GM21576 (cell line): Measurements from ENCODE around the gene MTNR1B.

Experiments
- ATAC-seq: cut with Tn5 transposase; IDR thresholded peaks from one replicate; pipeline ENCODE4 v1.9.1; 2021; ENCODE audit warnings: mild to moderate bottlenecking, moderate library complexity; ENCODE audit not compliant: unreplicated experiment

The MTNR1B gene

GRCh38 chr11:92969634-92970347, at the start of gene MTNR1B:
MTNR1B (plus strand) TSS chr11:92969651; CDS start chr11:92969726, 75 bp downstream.
- ATAC-seq, result no peak

GRCh38 chr11:92920331-92920730, 49.1 kb upstream of the MTNR1B start:
- ATAC-seq, result no peak

- ATAC-seq, result no peak
Observed at GRCh38 chr11:92922731-92923130, 46.7 kb upstream of the MTNR1B start.

- no peak for ATAC-seq
Observed at GRCh38 chr11:92929246-92929645, 40.2 kb upstream of the MTNR1B start.

GRCh38 chr11:92929653-92930052, 39.8 kb upstream of the MTNR1B start:
- no peak for ATAC-seq

GRCh38 chr11:92931746-92932422, 37.6 kb upstream of the MTNR1B start:
- no peak for ATAC-seq

- no peak for ATAC-seq
Observed at GRCh38 chr11:92939305-92939704, 30.1 kb upstream of the MTNR1B start.

GRCh38 chr11:92941676-92942571, 27.5 kb upstream of the MTNR1B start:
- ATAC-seq, result no peak

GRCh38 chr11:92946707-92947106, 22.7 kb upstream of the MTNR1B start:
- ATAC-seq, result no peak

- ATAC-seq, result no peak
Observed at GRCh38 chr11:92948116-92948515, 21.3 kb upstream of the MTNR1B start.

- ATAC-seq, result no peak
Observed at GRCh38 chr11:92954003-92954402, 15.4 kb upstream of the MTNR1B start.

- ATAC-seq, result no peak
Observed at GRCh38 chr11:92955860-92956259, 13.6 kb upstream of the MTNR1B start.

GRCh38 chr11:92960886-92961285, 8.6 kb upstream of the MTNR1B start:
- no peak for ATAC-seq

GRCh38 chr11:92962446-92962845, 7.0 kb upstream of the MTNR1B start:
- ATAC-seq, result no peak

- no peak for ATAC-seq
Observed at GRCh38 chr11:92964471-92964870, 5.0 kb upstream of the MTNR1B start.

- no peak for ATAC-seq
Observed at GRCh38 chr11:92965196-92965595, 4.3 kb upstream of the MTNR1B start.

- ATAC-seq, result no peak
Observed at GRCh38 chr11:92967178-92967577, 2.3 kb upstream of the MTNR1B start.

- no peak for ATAC-seq
Observed at GRCh38 chr11:92967867-92968266, 1.6 kb upstream of the MTNR1B start.

GRCh38 chr11:92969293-92969633, 188 bp upstream of the MTNR1B start:
- no peak for ATAC-seq

- ATAC-seq, result no peak
Observed at GRCh38 chr11:92972248-92972647, 2.8 kb downstream of the MTNR1B start.

- no peak for ATAC-seq
Observed at GRCh38 chr11:92975285-92975684, 5.8 kb downstream of the MTNR1B start.

GRCh38 chr11:92976681-92977080, 7.2 kb downstream of the MTNR1B start:
- ATAC-seq, result no peak
